Erythroblast (primary cell): ENCODE data around the gene PSMB9.

Experiments used
- GATA1 ChIP-seq: IDR thresholded peaks from 2 replicates; pipeline ENCODE4 v1.6.1; 2011; ENCODE audit warnings: low read depth, mild to moderate bottlenecking, control low read depth, low read length, moderate library complexity
- POLR2A ChIP-seq: IDR thresholded peaks from 2 replicates; pipeline ENCODE4 v1.6.1; 2011; ENCODE audit warnings: mild to moderate bottlenecking, low read length

- no peak for TF ChIP-seq POLR2A
- TF ChIP-seq GATA1 = no peak
Observed at GRCh38 chr6:32815115-32815514, 38.9 kb upstream of the PSMB9 start.
